Uterus (tissue), 2 donors: ENCODE results near the gene STAT1.

Experiments used
- CTCF ChIP-seq, 4 experiments: fragments of 200-600 bp in 2 of 4; fragments of 450-650 bp in 2 of 4; sonication (generic) in 2 of 4; IDR thresholded peaks; one replicate each; pipeline ENCODE4 v1.5.1; 2016 to 2019; ENCODE audit warnings: antibody characterized with exemption in 4 of 4, mild to moderate bottlenecking in 2 of 4, moderate library complexity in 1 of 4
- POLR2A ChIP-seq, 2 donors: fragments of 450-650 bp; IDR thresholded peaks; one replicate each; pipeline ENCODE4 v1.6.1; 2016; ENCODE audit warnings: antibody characterized with exemption in 2 of 2, mild to moderate bottlenecking in 1 of 2, moderate library complexity in 1 of 2

DNA sequence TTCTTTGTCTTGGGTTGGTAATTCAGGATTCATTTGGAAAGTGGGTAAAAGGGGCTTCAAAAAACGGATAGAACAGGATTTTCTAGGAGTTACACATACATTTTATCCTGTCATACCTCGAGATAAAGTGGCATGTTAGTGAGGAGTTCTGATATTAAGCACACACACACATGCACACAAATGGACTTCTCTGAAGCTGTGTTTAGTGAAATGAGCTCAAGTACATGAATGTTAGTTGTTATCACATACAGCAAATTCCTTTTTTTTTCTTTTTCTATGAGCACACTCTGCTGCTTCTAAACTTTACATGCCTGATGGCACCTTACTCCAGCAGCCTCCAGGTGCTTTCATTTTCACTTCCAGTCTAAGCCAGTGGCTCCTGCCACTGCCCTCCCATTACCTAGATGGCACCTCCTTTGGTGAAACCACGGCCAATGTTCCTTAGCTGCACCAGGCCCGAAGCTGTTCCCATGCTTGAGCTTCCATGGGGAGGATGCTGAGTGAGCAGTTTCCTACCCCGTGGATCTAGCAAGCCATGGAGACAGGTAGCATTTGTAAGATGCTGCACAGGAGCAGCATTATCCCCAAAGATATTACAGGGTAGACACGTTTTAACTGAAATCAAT is 49.7 kb downstream of the STAT1 start:
- TF ChIP-seq CTCF (IDR thresholded peaks at IDR 0.05) (no peak), POLR2A (IDR thresholded peaks at IDR 0.05) (no peak)
